A673 (cell line): ENCODE results near the gene MT1G.

Experiments
- EZH2 ChIP-seq: fragments of 200-600 bp; sonication (generic); IDR thresholded peaks from 2 replicates; pipeline ENCODE4 v1.6.1; 2017; ENCODE audit warnings: borderline replicate concordance, low read depth, mild to moderate bottlenecking, mixed read lengths, antibody characterized with exemption, low read length; ENCODE audit not compliant: poor library complexity, severe bottlenecking
- TF ChIP-seq, protein P1 (sequence below): fragments of 300-800, 200-600 bp; sonication (generic); conservative IDR thresholded peaks from 2 replicates; pipeline ENCODE4 v1.5.1; 2017; ENCODE audit warnings: low read depth, mild to moderate bottlenecking, antibody characterized with exemption, low read length, moderate library complexity, mixed read lengths

DNA sequence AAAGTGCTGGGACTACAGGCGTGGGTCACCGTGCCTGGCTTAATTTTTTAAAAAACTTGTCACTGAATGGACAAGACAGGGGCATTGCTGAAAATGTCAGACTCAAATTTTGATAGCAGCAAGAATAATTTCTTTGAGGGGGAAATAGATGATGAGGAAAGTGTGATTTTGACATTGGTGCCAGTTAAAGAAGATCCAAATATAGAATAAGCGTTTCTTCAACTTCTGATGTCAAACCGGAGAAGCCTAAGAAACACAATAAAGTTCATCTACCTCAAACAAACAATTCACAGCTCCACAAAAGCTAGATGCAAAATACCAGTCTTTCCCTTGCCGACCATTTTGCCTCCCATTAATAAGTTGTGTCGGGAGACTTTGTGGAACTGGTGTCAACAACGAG is 18.9 kb upstream of the MT1G start:
- TF ChIP-seq, protein P1, sequence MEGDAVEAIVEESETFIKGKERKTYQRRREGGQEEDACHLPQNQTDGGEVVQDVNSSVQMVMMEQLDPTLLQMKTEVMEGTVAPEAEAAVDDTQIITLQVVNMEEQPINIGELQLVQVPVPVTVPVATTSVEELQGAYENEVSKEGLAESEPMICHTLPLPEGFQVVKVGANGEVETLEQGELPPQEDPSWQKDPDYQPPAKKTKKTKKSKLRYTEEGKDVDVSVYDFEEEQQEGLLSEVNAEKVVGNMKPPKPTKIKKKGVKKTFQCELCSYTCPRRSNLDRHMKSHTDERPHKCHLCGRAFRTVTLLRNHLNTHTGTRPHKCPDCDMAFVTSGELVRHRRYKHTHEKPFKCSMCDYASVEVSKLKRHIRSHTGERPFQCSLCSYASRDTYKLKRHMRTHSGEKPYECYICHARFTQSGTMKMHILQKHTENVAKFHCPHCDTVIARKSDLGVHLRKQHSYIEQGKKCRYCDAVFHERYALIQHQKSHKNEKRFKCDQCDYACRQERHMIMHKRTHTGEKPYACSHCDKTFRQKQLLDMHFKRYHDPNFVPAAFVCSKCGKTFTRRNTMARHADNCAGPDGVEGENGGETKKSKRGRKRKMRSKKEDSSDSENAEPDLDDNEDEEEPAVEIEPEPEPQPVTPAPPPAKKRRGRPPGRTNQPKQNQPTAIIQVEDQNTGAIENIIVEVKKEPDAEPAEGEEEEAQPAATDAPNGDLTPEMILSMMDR: no peak
- no peak for TF ChIP-seq EZH2
